ENCODE results near the gene DCTN2.
"Not testable (repeated sequence)": the region's sequence is repeated elsewhere in the genome, so short reads cannot be mapped to it uniquely, and the experiment has no call there.

DCTN2 gene

DNA sequence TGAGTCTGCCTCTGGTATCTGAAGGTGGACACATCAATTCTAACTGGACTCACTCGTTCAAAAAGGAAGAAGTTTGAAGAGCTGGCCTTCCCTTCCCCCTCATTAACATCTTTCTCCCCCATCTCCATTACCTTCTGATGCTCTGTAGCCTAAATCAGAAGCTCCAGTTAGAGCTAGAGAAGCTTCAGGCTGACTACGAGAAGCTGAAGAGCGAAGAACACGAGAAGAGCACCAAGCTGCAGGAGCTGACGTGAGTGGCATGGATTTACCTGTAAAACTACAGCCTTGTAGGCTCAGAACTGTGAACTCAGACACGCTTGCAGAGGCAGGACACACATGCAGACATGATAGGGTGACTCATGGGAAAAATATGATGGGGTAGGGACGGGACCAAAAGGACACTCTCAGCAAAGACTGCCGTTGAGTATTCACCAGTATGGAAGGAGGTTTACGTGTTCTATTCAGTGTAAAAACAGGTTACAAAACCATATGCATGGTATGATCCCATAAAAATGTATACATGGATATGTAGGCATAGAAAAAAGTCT is 29.7 kb upstream of the DCTN2 start:
- DNase-seq = no peak

DNA sequence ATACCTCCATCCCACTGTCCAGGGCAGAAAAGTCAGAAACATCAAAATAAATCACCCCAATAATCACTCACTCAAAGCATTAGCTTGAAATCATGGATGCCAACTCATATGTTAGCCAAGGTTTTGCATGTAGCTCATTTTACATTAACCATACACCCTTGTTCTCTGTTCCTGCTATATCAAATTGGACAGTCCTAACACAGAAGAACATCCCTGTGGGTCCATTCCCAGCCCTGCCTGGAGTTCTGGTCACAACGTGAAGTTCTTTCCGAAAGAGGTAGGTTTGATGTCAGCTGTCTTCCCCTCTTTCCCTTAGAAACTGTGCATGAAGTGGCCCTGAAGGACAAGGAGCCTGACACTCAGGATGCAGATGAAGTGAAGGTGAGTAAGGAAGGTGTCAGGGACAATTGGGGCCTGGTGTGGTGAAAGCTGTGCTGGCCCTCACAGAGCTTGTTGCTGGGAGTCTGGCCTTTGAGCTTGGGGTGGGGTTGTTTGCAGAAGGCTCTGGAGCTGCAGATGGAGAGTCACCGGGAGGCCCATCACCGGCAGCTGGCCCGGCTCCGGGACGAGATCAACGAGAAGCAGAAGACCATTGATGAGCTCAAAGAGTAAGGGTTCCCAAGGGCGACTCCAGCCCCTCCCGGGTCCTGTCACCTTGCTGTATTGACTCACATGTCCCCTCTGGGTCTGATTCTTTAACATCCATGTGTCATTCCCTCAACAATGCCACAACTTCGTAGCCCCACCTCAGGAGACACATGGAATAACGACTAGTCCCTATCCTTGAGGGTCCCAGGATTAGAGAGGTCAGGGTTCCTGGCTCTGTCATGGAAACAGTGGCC is 29.0 kb upstream of the DCTN2 start:
- DNase-seq = no peak

DNA sequence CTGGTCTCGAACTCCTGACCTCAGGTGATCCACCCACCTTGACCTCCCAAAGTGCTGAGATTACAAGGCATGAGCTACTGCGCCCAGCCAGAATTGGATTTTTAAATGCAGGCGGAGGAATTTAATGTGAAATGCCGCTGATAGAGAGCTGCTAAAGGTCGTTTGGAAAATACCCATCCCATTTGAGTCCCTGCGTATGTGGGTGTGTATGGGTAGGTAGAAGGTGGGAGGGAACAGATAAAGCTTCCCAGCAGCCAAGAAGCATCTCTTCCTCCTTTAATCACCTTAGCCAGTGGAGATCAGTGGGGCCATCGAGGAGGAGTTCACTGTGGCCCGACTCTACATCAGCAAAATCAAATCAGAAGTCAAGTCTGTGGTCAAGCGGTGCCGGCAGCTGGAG is 27.8 kb upstream of the DCTN2 start:
- no peak for DNase-seq

DNA sequence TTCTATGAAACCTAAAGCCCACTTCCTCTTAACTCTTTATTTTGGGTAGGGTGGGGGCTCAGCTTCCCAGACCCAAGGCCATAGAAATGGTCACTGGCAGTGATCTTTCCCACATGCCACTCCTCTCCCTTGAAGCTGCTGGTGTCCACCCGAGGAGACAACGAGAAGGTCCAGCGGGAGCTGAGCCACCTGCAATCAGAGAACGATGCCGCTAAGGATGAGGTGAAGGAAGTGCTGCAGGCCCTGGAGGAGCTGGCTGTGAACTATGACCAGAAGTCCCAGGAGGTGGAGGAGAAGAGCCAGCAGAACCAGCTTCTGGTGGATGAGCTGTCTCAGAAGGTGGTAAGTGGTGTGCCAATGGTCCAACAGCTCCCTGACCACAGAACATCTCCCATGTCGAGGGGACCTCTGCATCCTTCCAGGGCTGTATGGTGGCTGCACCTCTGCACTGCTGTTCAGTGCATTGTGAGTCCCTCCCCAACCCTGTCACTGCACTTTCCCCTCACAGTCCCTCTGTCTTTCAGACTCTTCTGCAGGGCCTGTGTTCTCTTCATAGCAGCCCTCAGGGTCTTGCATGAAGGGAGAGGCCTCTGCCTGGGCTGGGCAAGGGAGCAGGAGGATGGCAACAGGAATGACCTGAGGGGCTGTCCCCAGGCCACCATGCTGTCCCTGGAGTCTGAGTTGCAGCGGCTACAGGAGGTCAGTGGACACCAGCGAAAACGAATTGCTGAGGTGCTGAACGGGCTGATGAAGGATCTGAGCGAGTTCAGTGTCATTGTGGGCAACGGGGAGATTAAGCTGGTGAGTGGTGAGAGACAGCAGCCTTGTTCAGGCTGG is 25.2 kb upstream of the DCTN2 start:
- no peak for DNase-seq

DNA sequence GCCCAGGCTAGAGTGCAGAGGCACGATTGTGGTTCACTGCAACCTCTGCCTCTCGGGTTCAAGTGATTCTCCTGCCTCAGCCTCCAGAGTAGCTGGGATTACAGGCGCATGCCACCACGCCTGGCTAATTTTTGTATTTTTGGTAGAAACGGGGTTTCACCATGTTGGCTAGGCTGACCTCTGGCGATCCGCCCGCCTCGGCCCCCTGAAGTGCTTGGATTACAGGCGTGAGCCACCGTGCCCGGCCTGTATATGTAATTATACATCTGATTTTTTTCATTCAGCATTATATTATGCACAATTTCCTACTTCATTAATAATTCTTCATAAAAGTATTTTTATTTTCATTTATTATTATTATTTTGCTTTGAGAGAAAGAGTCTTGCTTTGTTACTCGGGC is 23.4 kb upstream of the DCTN2 start:
- DNase-seq = not testable (repeated sequence)

DNA sequence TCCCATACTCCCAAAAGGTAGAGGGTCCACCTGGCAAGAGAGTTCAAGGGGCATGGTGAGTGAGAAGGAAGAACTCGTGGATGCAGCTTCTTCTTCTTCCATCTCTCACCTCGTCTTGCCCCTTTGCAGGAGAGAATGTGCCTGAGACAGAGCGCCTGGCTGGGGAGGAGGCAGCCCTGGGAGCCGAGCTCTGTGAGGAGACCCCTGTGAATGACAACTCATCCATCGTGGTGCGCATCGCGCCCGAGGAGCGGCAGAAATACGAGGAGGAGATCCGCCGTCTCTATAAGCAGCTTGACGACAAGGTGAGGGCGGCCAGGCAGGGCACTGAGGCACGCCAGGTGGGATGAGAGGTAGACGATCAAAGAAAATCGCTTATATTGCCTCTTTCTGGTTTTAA is 22.9 kb upstream of the DCTN2 start:
- DNase-seq = no peak

DNA sequence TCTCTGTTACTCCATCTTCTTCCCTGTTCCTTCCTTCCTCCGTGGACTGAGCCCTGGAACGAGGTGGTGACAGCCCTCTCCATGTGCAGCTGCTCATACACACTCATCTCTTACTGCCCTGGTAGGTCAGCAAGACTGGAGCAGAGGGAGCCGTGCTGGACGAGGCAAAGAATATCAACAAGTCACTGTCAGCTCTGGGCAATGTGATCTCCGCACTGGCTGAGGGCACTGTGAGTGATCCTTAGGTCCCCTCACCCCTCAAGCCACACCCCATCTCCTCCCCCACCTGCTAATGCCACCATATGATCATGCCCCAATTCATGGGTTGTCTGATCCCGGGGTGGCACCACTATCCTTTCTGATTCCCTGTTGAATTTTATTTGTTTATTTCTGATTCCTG is 21.8 kb upstream of the DCTN2 start:
- no peak for DNase-seq

DNA sequence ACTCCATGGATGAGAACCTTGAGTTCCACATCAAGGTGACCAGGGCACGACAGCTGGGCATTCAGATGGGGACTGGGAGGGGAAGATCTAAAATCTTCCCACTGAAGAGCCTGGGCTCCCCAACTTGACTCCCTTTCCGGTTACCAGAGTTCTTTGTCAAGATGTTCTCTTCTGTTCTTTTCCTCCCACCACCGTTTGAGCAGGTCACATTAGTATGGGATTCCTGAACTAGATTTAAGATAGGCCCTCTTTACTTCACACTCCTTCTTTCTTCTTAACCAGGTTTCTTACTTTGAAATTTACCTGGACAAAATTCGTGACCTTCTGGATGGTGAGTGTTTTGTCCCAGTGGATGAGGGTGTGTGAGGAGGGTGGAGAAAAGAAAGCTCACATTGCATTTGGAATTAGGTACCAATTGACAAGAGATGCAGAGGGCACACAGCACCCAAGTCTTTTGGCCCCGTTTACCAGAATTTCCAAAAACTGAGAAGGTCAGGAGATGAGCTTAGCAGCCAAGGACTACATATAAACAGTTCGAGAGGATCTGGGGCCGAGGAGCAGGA is 17.3 kb upstream of the DCTN2 start:
- no peak for DNase-seq

DNA sequence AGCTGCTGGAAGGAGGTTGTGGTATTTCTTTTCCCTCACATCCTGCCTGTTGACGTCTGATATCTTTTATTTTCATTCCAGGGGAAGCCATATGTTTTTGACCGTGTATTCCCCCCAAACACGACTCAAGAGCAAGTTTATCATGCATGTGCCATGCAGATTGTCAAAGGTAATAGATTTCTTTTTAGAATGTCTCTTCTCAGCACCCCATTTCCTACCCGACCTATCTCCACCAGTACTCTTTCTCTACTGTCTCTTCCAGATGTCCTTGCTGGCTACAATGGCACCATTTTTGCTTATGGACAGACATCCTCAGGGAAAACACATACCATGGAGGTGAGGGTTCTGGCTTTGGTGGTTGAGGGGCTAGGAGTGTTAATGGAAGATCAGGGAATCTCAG is 16.4 kb upstream of the DCTN2 start:
- no peak for DNase-seq

DNA sequence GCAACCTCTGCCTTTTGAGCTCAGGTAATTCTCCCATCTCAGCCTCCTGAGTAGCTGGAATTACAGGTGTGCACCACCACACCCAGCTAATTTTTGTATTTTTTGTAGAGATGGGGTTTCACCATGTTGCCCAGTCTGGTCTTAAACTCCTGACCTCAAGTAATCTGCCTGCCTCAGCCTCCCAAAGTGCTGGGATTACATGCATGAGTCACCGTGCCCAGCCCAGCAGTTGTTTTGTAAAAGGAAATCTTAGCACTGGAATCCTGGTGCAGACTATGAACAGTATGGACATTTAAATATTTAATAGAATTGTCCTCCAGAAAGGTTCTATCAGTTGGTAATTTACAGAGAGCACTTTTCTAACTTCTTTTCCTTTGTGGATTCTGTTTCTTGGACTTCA is 14.1 kb upstream of the DCTN2 start:
- DNase-seq = not testable (repeated sequence)

DNA sequence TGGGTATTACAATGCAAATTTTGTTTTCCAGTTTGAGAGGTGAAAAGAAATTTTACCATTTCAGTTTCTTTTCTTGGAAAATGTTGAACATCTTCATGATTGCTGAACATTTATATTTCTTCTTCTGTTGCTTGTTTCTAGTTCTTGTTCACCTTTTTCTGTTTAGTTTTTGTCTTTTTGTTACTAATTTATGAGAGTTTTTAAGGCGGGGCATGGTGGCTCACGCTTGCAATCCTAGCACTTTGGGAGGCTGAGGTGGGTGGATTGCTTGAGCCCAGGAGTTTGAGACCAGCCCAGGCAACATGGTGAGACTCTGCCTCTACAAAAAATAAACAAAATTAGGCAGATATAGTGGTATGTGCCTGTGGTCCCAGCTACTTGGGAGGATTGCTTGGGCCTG is 13.5 kb upstream of the DCTN2 start:
- no peak for DNase-seq

DNA sequence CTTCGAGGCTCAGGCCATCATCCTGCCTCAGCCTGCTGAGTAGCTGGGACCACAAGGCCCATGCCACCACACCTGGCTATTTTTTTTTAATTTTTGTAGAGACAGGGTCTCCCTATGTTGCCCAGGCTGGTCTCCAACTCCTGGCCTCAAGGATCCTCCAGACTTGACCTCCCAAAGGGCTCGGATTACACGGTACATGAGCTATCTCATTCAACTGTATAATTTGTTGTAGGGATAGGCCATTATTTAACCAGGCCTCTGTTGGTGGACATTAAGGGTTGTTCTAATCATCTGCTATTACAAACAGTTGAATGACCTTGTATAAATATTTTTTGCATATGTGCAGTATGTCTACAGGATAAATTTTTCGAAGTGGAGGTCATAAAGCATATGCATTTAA is 11.9 kb upstream of the DCTN2 start:
- no peak for DNase-seq

DNA sequence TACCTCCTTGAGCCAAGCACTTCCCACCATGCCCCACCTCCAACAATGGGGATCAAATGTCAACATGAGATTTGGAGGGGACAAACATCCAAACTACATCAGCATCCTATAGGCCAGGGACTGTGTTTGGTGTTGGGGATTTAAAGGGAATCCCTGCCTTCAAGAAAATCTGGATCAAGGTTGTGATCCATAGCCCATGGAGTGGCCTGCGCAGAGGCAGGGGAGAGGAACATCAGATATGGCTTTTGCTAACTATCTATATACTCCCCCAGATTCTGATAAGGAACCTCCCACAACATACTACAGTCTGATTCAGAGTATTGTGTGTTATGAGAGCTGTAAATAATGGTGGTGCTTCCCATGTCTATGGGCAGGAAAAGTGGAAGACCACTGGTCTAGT is 7.9 kb upstream of the DCTN2 start:
- DNase-seq = no peak

DNA sequence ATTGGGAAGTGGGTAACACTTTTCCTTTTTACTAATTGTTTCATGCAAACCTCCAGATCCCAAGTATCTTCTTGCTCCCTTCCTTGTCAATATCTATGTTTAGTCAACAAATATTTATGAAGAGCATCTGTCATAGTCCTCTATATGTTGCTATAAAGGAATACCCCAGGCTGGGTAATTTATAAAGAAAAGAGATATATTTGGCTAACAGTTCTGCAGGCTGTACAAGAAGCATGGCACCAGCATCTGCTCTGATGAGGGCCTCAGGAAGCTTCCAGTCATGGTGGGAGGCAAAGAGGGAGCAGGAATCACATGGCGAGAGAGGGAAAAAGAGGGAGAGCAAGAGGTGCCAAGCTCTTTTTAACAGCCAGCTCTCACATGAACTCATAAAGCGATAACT is 7.5 kb upstream of the DCTN2 start:
- no peak for DNase-seq

DNA sequence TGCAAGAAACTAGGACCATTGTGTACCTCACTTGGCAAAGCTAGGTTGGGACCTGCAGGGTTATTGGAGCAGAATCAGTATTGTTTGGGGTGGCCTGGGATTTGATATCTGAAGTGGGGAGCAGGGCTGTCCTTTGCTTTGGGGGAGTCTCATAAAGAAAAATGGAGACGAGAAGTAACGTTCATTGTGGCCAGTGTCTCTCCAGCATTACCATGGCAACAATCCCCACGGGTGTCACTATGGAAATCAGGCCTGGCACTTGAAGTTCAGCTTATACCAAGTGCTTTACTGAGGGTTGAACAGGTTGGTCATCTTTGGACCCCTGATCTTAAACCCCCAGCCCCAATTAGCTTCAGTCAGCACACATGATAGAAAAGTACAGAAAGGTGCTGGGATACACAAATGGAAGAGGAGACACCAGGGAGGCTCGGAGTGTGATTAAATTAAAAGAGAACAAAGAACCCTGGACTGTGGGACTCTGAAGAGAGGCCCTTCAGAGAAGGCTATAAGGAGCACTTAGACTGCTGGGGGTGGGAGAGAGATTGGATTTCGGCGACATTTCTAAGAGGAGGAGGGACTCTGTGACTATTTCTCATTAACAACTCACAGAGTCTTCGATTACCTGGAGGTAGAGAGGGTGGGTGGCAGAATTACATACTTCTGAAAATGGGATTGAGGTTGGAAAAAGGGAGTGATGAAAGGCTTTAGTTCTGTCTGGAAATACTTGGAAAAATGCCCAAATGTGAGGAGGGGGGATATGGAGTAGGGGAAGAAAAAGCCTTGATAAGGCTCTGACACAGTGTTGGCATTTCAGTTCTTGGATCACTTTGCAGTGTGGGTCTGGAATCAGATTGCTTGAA is 6.6 kb upstream of the DCTN2 start:
- DNase-seq = no peak

DNA sequence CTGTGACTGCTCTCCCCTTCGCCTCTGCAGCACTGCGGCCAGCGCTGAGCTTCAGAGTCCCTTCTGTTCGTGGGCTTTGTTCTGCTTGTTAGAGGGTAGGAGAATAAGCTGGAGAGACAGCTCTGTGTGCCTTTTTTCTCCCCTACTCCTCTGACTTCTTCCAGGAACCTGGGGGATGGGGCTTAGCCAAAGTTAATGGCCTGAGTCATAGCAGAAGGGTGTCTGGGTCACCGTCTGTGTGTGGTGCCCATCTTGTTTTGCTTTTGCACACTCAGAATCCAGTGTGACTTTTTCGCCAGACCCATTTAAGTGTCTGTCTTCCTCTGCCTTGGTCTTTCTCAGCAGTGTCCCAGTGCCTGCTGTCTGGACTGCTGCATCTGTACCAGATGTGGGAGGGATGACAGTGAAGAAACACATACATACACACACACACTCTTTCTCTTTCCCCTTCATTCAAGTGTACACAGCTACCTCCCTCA is 5.9 kb upstream of the DCTN2 start:
- DNase-seq = no peak

DNA sequence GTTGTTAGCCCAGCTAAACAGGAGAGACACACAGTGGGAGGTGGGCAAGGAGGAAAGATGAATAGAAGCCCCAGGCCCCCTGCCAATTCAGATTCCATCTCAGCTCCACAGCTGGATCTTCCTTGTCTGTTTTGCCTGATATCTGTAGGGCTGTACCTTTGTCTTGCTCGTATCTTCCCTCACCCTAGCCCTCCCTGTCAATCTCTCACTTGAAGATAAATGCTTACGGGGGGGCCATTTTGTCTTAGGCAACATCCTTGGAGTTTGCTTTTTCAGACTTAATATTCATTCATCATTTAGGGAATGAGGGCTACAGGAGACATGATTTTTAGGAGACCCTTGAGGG is 5.3 kb upstream of the DCTN2 start:
- no peak for DNase-seq

DNA sequence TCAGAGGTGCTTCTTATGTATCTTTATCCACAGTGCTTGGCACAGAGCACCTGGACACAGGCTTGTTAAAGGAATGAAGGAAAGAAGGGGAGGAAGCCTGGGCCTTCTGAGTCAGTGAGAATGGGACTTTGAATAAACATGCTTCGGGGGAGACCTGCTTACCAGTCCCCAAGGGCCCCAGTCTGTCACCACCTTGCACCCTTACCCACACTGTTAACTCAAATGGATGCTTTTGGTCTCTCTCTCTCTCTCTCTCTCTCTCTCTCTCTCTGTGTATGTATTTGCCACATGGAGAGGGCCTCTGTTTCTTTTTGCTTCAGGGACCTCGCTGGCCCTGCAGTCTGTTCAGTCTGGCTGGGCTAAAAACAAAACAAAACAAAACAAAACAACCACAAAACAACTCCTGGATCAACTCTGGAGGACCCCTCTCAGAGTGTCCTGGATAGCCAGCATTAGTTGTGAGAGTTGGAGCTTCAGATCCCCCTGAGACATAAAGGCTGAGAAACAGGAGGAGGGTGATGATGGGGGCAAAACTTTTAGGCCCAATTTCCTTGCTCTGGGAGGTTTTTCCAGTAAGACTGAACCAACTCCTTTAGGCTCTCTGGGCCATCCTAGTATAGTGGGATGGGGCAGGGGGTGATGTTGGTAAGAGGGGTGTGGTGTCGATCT is 4.8 kb upstream of the DCTN2 start:
- no peak for DNase-seq

DNA sequence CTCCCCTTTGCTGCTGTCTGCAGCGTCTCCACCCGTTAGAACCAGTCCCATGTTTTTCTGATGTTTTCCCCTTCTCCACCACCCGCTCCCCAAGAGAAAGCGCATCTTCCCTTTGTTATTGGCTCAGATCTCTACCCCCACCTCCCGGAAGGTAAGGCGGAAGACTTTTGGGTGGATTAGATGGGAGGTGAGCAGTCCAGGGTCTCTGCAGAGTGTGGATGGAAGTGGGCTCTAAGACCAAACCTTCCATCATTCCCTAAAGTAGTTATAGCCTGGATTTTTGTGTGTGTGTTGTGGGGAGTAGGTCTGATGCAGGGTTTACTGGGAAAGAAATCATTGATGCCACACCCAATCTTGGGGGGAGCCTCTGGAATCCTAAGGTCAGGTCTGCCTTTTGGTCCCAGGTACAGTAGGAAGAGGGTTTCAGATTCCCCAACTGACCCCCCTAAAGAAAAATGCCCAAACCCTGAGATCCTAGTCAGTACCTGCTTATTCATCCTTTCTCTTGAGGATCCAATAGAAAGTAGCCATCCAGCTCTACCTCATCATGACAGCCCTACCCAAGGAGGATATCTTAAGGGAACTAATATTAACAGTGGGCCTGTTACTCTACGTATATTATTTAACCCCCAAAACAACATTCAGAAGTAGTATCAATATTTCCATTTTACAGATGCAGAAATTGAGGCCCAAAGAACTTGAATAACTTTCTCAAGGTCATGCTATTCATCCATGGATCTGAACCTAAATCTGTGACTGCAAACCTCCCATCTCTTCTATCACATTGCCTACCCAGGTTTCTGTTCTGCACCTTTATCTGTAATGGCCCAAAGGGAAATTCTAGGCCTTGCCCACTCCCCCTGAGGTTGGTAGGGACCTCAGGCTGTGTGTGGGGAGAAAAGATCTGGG is 3.9 kb upstream of the DCTN2 start:
- DNase-seq = no peak

DNA sequence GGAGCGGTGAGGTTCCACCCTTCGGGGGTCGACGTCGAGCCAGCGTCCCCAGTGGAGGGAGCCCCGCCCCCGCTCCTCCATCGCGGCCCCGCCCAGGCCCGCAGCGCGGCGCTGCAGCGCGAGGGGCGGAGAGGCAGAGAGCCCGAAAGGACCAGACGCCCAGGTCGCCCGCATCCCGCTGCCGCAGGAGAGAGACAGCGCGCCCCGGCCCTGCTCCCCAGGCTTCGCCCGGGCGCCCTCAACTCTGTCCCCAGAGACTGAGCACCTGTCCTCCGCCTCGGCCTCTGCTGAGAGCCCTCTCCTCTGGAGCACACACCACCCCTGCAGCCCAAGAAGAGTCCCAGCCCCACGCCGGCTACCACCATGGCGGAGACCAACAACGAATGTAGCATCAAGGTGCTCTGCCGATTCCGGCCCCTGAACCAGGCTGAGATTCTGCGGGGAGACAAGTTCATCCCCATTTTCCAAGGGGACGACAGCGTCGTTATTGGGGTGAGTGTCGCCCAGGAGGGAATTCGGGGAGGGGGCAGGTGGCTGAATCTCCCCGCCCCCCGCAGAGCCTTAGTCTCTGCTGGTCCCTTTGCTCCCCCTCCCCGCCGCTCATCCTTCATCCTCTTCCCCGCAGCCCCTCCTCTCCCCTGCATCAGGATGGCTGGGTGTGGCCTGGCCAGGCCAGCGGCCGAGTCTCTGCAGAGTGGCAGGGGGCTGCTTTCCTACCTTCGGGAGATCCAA is 3.1 kb upstream of the DCTN2 start, which contains the start of gene KIF5A:
Gene KIF5A (plus strand): TSS at position 136 of the 732 bp plus-strand sequence. CDS start 228 bp downstream, at position 364.
- no peak for DNase-seq
